ENCODE data around the gene ENG.
"Not testable (repeated sequence)": the region's sequence is repeated elsewhere in the genome, so short reads cannot be mapped to it uniquely, and the experiment has no call there.

ENG gene

GRCh38 chr9:127854184-127854806, at the start of gene ENG:
Gene ENG, minus strand, starts transcription at chr9:127854658. Its CDS starts 303 bp downstream, at chr9:127854355.
- no peak for DNase-seq

DNA sequence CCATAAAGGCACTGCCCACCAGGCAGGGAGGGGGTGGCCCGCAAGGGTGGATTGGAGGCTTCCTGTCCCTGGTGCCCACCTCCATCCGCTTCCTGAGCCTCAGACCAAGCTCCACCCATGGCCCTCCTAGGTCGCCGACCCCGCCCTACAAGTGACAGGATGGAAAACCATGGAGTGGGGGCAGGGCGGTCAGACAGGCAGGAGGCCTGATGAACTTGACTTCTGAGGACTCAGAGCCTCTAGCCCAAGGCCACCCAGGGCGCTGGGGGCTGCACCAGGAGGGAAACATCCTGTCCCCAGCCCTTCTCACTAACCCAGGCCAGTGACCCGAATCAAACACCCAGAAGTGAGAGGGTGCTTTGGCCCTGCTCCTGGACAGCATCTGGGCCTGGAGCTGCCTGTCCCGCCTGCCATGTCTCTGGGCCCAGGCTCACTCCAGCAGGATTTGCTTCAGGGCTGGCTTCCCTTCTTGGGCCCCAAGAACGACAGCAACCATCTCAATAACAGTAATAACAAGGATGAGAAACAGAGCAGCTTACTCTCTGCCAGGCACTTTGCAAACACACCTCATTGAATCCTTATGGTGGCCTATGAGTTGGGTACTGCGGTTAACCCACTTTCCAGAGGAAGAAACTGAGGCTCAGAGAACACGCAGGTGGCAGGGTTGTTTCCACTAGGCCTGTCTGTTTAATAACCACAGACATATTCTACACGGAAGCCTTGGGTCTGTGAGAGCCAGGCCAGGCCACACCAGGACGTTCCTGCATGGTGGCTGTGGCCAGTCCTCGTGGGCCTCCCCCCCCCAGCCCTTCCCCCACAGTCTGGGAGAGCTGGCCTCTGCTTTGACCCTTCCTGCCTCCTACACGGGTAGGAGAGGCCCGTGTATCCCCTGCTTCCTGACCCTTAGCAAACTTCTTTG, 49.4 kb upstream of the ENG start:
- peak; percentile 60 for DNase-seq

DNA sequence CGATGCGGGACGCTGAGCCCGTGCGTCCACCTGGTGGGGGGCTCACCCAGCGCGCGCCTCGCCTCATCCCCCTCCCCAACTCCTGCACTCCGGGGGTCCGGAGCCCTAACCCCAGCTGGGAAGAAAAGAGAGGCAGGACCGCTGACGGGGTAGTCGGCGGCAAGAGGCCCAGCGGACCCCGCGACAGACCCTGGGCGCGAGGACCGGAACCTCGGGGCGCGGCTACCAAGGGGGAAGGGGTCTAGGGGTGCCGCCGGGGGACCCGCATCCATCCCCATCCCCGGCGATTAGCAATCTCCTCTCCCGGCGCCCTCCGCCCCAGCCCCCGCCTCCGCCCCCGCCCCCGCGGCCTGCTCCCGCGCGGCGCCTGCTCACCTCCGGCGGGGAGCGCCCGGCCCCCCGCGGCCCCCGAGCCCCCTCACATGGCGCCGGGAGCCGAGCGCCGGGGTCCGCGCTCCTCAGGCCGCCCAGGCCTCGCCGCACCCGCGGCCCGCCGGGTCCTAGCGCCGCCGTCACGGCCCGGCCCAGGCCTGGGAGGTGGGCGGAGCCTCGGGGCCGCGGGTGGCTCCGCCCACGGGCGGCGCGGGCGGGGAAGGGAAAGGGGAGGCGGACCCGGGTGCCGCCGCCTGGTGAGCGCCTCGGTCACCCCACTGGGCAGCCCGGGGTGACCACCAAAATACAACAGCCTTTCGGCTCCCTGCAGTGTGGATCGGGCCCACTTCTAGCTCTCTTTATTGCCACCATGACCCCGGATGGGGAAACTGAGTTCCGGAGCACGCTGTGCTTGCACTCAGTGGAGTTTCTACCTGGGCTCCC, 44.9 kb upstream of the ENG start, which contains the start of gene ST6GALNAC6:
TSS of gene ST6GALNAC6 (minus strand) at position 476 of the 816 bp plus-strand sequence. CDS start 1,622 bp downstream, outside the sequence.
- peak; percentile 45 for DNase-seq

GRCh38 chr9:127898433-127899127, 44.1 kb upstream of the ENG start:
- no peak for DNase-seq

DNA sequence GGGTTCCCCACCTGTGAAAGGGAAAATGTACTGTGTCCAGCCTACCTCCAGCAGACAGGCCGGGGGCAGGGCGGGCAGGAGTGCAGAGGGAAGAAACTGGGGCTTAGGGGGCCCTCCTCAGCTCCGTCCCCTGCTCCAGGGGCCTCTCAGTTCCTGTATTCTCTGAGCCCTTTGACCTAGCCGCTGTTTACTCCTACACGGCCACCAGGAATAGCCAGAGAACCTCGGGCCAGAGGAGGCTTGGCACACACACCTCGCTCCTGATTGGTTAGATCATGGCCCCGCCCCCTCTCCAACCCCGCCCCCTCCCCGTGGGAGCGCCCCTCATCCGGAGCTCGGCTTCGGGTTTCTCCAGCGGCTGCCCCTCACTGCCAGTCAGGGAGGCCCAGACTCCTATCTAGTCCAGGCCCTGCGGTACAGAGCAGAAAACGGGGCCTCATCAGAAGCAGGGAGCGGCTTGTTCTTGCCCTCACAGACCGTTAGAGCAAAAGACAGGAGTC, 42.8 kb upstream of the ENG start:
- DNase-seq, result no peak

GRCh38 chr9:127896395-127897192, 42.1 kb upstream of the ENG start:
- DNase-seq, result no peak

DNA sequence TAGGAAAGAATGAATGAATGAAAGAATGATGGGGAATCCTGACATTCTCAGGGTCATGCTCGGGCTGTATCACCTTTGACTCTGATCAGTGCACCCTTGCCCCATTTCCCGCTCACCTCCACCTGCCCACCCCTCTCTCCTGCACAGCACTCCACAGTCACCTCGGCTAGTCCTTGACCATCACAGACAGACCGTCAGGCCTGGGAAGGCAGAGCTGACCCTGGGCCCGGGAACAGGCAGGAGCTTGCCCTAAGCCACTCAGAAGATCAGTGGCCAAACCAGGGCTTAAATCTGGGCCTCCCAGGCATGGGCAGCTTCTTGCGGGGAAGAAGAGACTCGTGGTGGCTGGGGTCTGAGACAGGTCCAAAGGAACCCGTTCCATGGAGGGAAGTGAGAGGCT, 41.4 kb upstream of the ENG start:
- no peak for DNase-seq

- no peak for DNase-seq
Measured at GRCh38 chr9:127893392-127893791, 38.9 kb upstream of the ENG start.

- DNase-seq, result no peak
Measured at GRCh38 chr9:127892831-127893230, 38.4 kb upstream of the ENG start.

DNA sequence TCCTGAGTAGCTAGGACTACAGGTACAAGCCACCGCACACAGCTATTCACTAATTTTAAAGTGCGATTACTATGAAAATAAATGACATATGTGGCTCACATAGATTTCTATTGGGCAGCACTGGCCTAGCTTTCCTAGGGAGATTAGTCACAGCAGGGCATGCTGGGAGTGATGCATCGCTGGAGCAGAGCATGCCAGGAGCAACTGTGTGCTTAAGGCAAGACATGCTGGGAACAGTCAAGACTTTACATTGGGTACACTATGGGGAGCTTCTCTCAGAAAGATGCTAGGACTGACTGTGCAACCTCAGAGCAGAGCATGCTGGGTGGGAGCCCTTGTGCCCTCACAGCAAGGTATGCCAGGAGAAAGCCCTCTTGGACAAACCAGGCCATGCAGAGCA, 35.6 kb upstream of the ENG start:
- DNase-seq, result no peak

- DNase-seq, result no peak
Measured at GRCh38 chr9:127887792-127888191, 33.3 kb upstream of the ENG start.

- no peak for DNase-seq
Measured at GRCh38 chr9:127886401-127886972, 32.0 kb upstream of the ENG start.

- DNase-seq, result no peak
Measured at GRCh38 chr9:127885508-127886281, 31.2 kb upstream of the ENG start.

GRCh38 chr9:127884976-127885490, 30.6 kb upstream of the ENG start:
- DNase-seq, result no peak

DNA sequence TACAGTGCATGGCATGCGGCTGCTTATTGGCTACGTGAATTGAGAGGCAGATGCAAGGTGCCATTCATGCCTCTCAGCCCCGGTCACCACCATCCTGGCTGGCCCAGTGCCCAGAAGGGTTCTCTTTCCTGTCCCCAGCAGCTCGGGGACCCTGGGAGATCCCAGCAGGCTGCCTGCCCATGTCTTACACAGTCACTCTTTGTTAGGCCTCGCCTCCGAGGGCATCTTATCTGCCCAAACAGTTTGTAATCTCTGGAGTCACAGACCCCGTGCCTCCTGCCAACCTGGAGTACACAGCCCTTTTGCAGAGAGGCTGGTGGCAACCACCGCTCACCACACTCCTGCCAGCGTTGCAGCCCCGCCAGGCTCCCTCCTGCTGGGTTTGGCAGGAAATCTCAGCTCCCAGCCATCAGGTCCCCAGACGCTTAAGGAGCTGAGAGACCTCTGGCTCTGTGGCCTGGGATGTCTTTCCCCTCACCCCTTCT, 30.0 kb upstream of the ENG start:
- DNase-seq, result no peak

DNA sequence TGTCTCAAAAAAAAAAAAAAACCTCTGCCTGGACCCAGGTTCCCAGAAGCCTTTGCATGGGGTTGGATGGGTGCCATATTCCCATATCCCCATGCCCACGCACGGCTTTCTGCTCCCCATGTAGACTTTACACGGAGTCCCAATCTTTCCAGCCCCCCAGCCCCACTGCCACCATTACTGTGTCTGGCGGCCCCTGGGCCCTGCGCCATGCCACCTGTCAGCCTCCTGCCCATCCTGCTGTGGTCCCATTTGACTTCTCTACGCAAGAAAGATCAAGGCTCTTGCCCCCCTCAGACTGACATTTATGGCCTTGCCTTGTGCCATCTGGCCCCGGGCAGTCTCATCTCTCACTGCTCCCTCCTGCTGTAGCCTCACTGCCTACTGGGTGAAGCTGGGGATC, 29.5 kb upstream of the ENG start:
- no peak for DNase-seq

DNA sequence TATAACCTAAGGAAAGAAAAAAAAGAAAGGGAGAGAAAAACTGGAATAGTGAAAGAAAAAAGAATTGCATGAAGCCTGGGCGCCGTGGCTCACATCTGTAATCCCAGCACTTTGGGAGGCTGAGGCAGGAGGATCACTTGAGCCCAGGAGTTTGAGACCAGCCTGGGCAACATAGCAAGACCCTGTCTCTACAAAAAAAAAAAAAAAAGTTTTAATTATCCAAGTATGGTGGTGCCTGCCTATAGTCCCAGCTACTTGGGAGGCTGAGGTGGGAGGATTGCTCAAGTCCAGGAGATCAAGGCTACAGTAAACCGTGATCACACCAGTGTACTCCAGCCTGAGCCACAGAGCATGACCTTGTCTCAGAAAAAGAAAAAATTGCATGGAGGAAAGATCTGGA, 27.3 kb upstream of the ENG start:
- DNase-seq, result not testable (repeated sequence)

- no peak for DNase-seq
Measured at GRCh38 chr9:127880143-127880542, 25.7 kb upstream of the ENG start.

DNA sequence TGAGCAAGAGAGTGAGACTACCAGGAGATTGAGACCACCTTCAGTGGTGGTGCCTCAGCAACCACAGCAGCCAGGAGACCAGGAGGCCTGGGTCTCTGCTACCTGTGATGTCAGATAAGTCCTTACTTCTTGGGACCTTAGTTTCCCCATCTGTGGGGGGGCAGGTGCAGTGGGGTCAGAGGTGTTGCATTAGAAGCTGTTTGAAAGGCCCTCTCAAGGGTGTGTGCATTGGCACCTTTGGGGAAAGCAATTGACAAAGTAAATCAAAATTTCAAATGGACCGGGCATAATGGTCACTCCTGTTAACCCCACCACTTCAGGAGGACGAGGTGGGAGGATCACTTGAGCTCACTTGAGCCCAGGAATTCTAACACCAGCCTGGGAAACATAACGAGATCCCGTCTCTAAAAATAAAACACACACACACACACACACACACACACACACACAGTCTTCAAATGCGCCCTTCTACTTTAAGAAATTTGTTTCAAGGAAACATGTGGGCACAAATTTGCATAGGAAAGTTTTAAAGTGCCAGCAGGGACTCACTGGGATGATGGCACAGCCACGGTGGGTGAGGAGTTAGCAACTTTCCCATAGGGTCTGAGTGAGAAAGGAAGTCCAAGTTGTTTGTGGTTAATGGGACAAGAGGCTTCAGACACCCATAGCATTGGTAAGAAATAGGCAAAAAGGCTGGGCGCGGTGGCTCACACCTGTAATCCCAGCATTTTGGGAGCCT, 24.4 kb upstream of the ENG start:
- no peak for DNase-seq
